HG03103 (cell line): ENCODE measurements around the gene BEX3.
"Not testable (repeated sequence)": the region's sequence is repeated elsewhere in the genome, so short reads cannot be mapped to it uniquely, and the experiment has no call there.

Experiments used
- ATAC-seq: cut with Tn5 transposase; IDR thresholded peaks from one replicate; pipeline ENCODE4 v1.9.1; 2021; ENCODE audit warnings: low read depth; ENCODE audit not compliant: unreplicated experiment

Gene BEX3

DNA sequence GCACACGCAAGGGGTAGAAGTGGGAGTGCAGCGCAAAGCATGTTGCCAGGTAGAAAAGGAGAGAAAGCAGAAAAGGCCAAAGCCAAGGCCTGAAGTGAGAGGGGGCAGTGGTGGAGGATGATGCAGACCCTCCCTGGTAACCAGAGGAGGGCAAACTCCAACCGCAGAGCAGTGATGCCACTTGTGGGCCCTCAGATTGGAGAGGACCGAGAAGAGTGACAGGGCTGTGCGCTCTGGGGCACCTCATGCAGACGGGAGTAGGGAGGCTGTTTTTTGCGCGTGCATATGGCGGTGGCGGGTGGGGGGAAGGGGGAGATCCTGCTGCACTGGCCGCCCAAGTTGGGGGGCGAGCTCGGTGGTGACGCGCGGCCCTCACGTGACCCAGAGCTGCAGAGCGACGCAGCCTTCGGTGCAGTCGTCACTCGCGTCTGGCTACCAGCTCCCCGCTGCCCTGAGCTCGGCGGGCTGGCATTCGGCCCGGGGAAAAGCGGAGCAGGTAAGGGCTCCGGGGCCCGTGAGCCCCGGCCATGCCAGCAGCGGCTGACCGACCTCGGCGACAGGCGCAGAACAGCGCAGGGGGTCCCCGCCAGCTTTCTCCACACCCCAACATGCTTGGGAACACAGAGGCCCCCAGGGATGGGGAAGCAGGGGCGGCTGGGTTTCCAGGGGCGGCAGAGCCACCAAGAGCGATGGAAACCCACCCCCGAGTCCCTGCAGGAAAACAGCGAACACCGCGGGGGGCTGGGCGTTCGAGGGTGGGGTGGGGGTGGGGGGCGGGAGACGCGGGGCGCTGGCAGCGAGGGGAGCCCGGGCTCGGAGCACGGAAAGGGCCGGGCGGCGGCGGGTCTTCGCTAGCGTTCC lies at the start of gene BEX3:
BEX3 (plus strand) TSS at position 421 of the 861 bp plus-strand sequence. CDS start 984 bp downstream, outside the sequence.
- no peak for ATAC-seq

- ATAC-seq, result no peak
These were observed 46.3 kb upstream of the BEX3 start, which contains the start of gene TCEAL7 for GRCh38 chrX:103329991-103330390. TCEAL7 (plus strand) TSS chrX:103330239; CDS start chrX:103331404, 1,165 bp downstream.

GRCh38 chrX:103330681-103331288 lies 45.6 kb upstream of the BEX3 start:
- no peak for ATAC-seq

DNA sequence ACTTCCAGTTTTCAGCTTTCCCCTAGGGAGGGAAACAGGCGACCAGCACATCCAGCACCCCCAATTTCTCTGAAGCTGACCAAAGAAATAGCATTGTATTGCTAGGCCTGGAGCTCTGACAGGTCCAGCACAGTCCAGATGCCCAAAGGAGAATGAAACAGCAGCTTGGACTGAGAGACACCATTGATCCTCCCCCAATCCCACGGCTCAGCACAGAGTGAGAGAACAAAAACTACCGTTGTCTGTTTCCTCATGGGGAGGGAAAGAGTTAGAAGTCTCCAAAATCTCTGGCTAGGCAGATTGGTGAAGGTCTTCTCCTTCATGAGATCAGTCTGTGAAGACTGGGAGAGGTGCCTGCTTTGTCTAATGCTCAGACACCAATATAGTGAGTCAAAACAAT lies 37.7 kb upstream of the BEX3 start:
- ATAC-seq, result no peak

- ATAC-seq, result peak; percentile 61
These were observed 33.2 kb upstream of the BEX3 start for GRCh38 chrX:103343105-103343504.

GRCh38 chrX:103344606-103345005 lies 31.7 kb upstream of the BEX3 start:
- no peak for ATAC-seq

- no peak for ATAC-seq
These were observed 28.5 kb upstream of the BEX3 start for GRCh38 chrX:103347682-103348397.

GRCh38 chrX:103356130-103356798 lies 20.1 kb upstream of the BEX3 start, which contains the start of gene TCEAL9:
TCEAL9 (plus strand) TSS chrX:103356506; CDS start chrX:103357685, 1,179 bp downstream.
- ATAC-seq, result no peak

DNA sequence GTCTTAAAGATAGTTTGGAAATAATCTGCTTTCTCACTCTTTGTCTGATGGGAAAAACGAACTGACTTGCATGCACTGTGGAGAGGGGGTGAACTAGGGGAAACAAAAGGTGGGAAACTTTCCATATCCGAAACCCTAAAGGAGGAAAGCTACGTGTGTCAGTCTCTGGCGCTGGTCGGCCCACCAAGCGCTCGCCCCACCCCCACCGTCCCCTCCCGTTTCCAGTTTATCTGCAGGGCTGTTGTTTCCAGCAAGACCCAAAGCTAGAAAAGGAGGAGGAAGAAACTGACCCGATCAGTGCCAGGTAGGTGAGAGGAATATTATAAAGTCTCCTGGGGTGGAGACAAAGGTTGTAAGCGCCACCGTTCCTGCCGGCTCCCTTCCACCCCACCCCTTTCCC lies 19.5 kb upstream of the BEX3 start:
- ATAC-seq, result no peak

GRCh38 chrX:103357871-103358270 lies 18.5 kb upstream of the BEX3 start:
- no peak for ATAC-seq

- not testable (repeated sequence) for ATAC-seq
These were observed 16.7 kb upstream of the BEX3 start for GRCh38 chrX:103359605-103360004.

DNA sequence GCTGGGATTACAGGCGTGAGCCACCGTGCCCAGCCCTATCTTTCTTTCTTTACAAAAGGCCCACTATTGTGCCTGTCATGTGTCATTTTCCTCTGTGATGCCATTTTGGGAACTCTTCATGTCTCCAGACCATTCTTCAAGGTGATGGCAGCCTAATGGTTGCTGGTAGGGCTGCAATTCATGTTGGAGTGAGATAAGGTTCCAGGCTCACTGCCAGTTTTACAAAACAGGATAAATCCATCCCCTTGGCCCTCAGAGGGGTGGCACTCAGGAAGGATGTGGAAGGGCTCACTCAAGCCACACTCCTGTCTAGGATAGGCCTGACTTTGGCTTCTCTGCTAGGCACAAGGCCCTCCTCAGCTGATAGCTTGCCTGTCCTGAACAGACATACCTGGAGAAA lies 16.2 kb upstream of the BEX3 start:
- no peak for ATAC-seq

DNA sequence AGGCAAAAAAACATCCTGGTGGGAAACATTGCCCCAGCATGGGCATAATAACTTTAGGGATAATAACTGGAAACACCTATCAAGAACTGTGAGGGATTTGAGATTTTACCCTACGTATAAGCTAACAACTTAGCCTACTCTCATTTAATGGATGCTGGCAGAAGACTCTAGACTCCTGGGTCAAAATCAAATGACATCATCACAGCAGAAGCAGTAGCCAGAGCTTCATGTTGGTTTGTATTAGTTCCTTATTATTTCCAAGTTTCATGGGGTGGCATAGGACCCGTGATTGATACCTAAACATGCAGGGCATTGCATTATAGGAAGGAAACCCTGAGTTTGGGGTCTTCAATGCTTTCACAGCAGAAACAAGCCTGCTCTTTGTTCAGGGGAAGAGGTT lies 15.4 kb upstream of the BEX3 start:
- ATAC-seq, result no peak

- no peak for ATAC-seq
These were observed 14.5 kb upstream of the BEX3 start for GRCh38 chrX:103361798-103362197.

DNA sequence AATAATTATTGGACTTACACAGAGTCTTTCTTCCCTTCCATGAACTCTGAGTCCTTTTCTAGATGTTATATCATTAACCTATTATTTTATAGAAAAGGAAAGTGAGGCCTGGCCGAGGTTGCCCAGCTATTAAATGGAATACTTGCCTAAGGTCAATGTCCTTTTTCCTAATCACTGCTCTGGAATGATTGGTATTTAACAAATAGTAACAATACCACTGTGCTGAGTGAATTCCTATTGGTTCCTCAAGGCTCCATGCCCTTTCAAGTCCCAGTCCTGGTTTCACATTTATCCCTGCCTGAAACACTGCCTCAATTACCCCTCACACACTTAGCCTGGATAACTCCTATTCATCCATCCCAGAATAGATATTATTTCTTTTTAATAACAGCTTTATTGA lies 13.9 kb upstream of the BEX3 start:
- ATAC-seq, result no peak

GRCh38 chrX:103363046-103363445 lies 13.3 kb upstream of the BEX3 start:
- no peak for ATAC-seq

GRCh38 chrX:103367502-103367901 lies 8.8 kb upstream of the BEX3 start:
- ATAC-seq, result no peak

GRCh38 chrX:103369479-103369878 lies 6.9 kb upstream of the BEX3 start:
- no peak for ATAC-seq

DNA sequence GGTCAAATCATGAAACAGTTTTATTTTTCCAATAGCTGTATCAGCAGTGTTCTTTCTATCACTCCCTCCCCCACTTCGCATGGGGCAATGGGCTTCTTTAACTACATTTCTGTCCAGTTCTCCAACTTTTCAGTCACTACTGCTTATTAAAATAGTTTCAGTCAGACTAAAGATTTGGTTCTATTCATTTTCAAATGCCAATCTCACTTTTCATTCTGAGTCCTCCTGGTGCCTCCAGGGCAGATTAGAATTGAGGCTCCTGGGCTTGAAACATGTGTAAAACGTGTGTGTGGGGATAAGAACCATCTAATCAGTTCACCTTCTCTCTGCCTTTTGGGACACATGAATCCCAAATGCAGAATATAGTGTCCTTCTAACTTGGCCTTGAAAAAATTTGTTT lies 3.5 kb upstream of the BEX3 start:
- ATAC-seq, result no peak

GRCh38 chrX:103373581-103373980 lies 2.8 kb upstream of the BEX3 start:
- ATAC-seq, result no peak

GRCh38 chrX:103376979-103377324 lies 614 bp downstream of the BEX3 start:
- no peak for ATAC-seq
